GM12874 (cell line): Measurements from ENCODE around the gene RNF31.

Experiments
- CTCF ChIP-seq: IDR thresholded peaks from 2 replicates; pipeline ENCODE4 v1.5.1; 2011; ENCODE audit warnings: low read depth, mild to moderate bottlenecking, control low read depth, low read length, moderate library complexity; ENCODE audit not compliant: insufficient read depth

RNF31 gene

GRCh38 chr14:24146978-24147760 is at the start of gene RNF31:
TSS of gene RNF31 (plus strand) at chr14:24147498. CDS start at chr14:24147699, 201 bp downstream.
- TF ChIP-seq CTCF: no peak

DNA sequence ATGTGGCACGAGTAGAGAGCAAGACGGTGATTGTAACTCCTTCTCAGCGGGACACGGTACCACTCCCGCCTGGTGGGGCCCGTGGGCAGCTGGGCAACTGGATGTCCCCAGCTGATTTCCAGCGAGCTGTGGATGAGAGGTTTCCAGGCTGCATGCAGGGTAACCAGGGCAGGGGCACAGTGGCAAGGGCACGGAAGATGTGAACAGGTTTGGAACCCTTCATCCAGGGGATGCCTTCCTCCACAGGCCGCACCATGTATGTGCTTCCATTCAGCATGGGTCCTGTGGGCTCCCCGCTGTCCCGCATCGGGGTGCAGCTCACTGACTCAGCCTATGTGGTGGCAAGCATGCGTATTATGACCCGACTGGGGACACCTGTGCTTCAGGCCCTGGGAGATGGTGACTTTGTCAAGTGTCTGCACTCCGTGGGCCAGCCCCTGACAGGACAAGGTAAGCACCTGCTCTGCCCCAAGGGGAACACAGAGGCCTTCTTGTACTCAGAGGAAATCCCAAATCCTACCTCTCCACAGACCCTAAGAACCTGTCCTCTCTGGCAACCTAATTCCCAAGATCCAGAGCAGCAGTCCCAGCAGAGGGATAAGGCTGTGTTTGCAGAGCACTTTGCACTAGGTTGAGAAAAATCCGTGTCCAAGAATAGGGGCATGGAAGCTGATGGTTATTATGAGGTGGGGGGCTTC is 48.9 kb upstream of the RNF31 start:
- no peak for TF ChIP-seq CTCF

- TF ChIP-seq CTCF: no peak
Observed at GRCh38 chr14:24098927-24099813, 48.1 kb upstream of the RNF31 start.

DNA sequence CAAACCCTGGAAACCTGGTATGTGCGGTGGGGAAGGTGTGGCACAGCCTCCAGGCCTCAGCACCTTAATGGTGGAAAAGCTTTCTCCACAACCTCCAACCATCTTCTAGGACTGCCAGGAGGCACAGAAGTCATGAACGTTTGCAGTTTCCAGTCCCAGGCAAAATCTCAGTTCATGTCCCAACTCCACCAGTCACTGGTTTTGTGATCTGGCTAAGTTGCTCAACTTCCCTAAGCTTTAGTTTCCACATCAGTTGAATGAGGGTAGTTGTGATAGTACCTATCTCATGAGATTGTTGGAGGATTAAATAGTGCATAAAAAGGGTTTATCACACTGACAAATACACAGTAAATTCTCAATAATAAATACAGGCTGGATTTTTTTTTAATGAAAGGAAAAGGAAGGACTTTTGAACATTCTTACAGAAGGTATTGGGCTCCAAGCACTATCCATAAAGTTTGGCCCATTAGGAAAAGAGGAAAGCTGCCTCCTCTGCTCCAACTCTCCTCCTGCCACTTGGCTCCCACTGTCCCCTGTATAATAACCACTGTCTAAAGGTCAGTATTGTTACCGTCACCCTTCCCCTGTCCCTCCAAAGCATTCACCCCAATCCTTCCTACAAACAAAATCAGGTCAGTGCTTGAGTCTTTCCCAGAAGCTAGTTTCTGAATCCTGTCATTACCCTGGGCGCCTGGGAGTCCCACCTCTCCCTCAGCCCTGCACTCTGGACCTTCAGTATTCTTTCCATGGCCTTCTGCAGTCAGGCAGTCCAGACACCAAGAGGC is 46.9 kb upstream of the RNF31 start:
- no peak for TF ChIP-seq CTCF

GRCh38 chr14:24100982-24101494 is 46.3 kb upstream of the RNF31 start:
- TF ChIP-seq CTCF: no peak

- no peak for TF ChIP-seq CTCF
Observed at GRCh38 chr14:24102357-24103048, 44.8 kb upstream of the RNF31 start.
